A673 (cell line): ENCODE results near the gene CCR4. TPM values are rescaled to one million over a fixed set of nuclear protein-coding genes. Genes with fewer than 3 reads are reported as not detected.

ENCODE experiments used
- BruUV-seq: library from RNA; stranded (reverse); fragments of 400-500 nt; replicated peaks from 2 replicates; lab custom pipeline; 2021; lab: Mats Ljungman, UMichigan
- CTCF ChIA-PET: fragments of 300-600 bp; sonication (Branson Sonifier 250); formaldehyde crosslinking; loops from one replicate; lab custom pipeline; 2022; ENCODE audit warnings: antibody characterized with exemption; lab: Charles Lee
- POLR2A ChIA-PET: fragments of 300-600 bp; sonication (Branson Sonifier 250); formaldehyde crosslinking; loops from one replicate; lab custom pipeline; 2022; ENCODE audit warnings: antibody characterized with exemption; ENCODE audit not compliant: low non-redundant PET; lab: Charles Lee
- DNase-seq: peaks from one replicate; pipeline ENCODE4 v3.0.0-alpha.2; 2015; ENCODE audit warnings: low spot score
- H3K27ac ChIP-seq: fragments of 200-600 bp; sonication (generic); 2 replicates; pipeline ENCODE4 v1.5.1; 2016; ENCODE audit warnings: mixed run types, low read depth, mild to moderate bottlenecking, mixed read lengths, antibody characterized with exemption, low read length; ENCODE audit not compliant: poor library complexity, severe bottlenecking
- H3K27me3 ChIP-seq: fragments of 200-600 bp; sonication (generic); replicated peaks from 2 replicates; pipeline ENCODE4 v1.6.1; 2017; ENCODE audit warnings: mixed run types, low read depth, mild to moderate bottlenecking, mixed read lengths, antibody characterized with exemption, low read length; ENCODE audit not compliant: insufficient read depth, poor library complexity
- H3K36me3 ChIP-seq: fragments of 200-600 bp; sonication (generic); 2 replicates; pipeline ENCODE4 v1.6.1; 2016; ENCODE audit warnings: mixed run types, mild to moderate bottlenecking, mixed read lengths, antibody characterized with exemption, low read length; ENCODE audit not compliant: insufficient read depth, poor library complexity, severe bottlenecking
- H3K4me1 ChIP-seq: fragments of 200-600 bp; sonication (generic); 2 replicates; pipeline ENCODE4 v1.6.1; 2017; ENCODE audit warnings: mixed run types, mild to moderate bottlenecking, mixed read lengths, antibody characterized with exemption, low read length; ENCODE audit not compliant: insufficient read depth, poor library complexity, severe bottlenecking
- H3K4me3 ChIP-seq: fragments of 200-600 bp; sonication (generic); 2 replicates; pipeline ENCODE4 v1.5.1; 2016; ENCODE audit warnings: low read depth, mixed run types, mild to moderate bottlenecking, mixed read lengths, low read length; ENCODE audit not compliant: poor library complexity, severe bottlenecking
- H3K9me3 ChIP-seq: fragments of 200-600 bp; sonication (generic); 2 replicates; pipeline ENCODE4 v1.6.1; 2016; ENCODE audit warnings: mixed run types, low read depth, mild to moderate bottlenecking, mixed read lengths, antibody characterized with exemption, low read length; ENCODE audit not compliant: poor library complexity, severe bottlenecking
- EZH2 ChIP-seq: fragments of 200-600 bp; sonication (generic); IDR thresholded peaks from 2 replicates; pipeline ENCODE4 v1.6.1; 2017; ENCODE audit warnings: borderline replicate concordance, low read depth, mild to moderate bottlenecking, mixed read lengths, antibody characterized with exemption, low read length; ENCODE audit not compliant: poor library complexity, severe bottlenecking
- intact Hi-C: fragments of 100-400 bp; cut with micrococcal nuclease; formaldehyde crosslinking; loops from one replicate; pipeline ENCODE4 v1.10.0; 2022; ENCODE audit not compliant: unreplicated experiment
- total RNA-seq: library from RNA; stranded (reverse); gene quantifications from 2 replicates; pipeline ENCODE4 v1.2.3, GENCODE V29; 2021
- TF ChIP-seq, protein P1 (sequence below): fragments of 300-800, 200-600 bp; sonication (generic); conservative IDR thresholded peaks from 2 replicates; pipeline ENCODE4 v1.5.1; 2017; ENCODE audit warnings: low read depth, mild to moderate bottlenecking, antibody characterized with exemption, low read length, moderate library complexity, mixed read lengths

The CCR4 gene
- total RNA-seq, 1 experiment from 2014 or later = not detected

GRCh38 chr3:33000691-33001385 is 49.4 kb downstream of the CCR4 start:
- peaks cover 4% of the 10 kb centered on the region for H3K36me3 ChIP-seq
- ChIA-PET CTCF (no interaction called here), POLR2A (no interaction called here)
- H3K27ac ChIP-seq = no peak overlapping the region
- TF ChIP-seq EZH2 = no peak
- TF ChIP-seq, protein P1, sequence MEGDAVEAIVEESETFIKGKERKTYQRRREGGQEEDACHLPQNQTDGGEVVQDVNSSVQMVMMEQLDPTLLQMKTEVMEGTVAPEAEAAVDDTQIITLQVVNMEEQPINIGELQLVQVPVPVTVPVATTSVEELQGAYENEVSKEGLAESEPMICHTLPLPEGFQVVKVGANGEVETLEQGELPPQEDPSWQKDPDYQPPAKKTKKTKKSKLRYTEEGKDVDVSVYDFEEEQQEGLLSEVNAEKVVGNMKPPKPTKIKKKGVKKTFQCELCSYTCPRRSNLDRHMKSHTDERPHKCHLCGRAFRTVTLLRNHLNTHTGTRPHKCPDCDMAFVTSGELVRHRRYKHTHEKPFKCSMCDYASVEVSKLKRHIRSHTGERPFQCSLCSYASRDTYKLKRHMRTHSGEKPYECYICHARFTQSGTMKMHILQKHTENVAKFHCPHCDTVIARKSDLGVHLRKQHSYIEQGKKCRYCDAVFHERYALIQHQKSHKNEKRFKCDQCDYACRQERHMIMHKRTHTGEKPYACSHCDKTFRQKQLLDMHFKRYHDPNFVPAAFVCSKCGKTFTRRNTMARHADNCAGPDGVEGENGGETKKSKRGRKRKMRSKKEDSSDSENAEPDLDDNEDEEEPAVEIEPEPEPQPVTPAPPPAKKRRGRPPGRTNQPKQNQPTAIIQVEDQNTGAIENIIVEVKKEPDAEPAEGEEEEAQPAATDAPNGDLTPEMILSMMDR = no peak
- no peak overlapping the region for H3K4me3 ChIP-seq
- no peaks in the 10 kb centered on the region for H3K4me1 ChIP-seq
- H3K27me3 ChIP-seq = no peaks in the 10 kb centered on the region
- no TSS peak for BruUV-seq
- DNase-seq = no peak
- intact Hi-C loops = no loop called here
- no peaks in the 10 kb centered on the region for H3K9me3 ChIP-seq

DNA sequence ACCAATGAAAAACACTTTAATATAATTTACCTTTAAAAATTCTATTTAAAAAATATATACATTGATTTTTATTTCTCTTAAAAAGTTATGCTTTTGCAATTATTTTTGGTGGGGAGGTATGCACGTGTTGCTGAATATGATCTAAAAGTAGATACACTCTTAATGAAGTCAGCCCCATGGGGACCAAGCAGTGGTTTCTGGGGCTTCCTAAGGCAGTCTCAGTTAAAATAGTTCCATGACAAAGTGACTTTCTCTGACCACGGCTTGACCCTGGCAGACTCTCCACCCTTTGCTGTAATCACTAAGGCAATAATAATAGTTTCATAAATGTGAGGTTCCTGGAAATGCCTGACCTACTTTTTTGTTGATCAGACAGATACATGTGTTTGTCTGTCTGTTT is 50.4 kb downstream of the CCR4 start:
- POLR2A ChIA-PET = no interaction called here
- no TSS peak for BruUV-seq

GRCh38 chr3:33003308-33003707 is 51.9 kb downstream of the CCR4 start:
- Histone ChIP-seq H3K9me3 (no peaks in the 10 kb centered on the region), H3K4me1 (no peaks in the 10 kb centered on the region), H3K27ac (no peak overlapping the region), H3K4me3 (no peak overlapping the region), H3K27me3 (no peaks in the 10 kb centered on the region), H3K36me3 (peaks cover 4% of the 10 kb centered on the region)
- POLR2A ChIA-PET = no interaction called here
- CTCF ChIA-PET = no interaction called here
- intact Hi-C loops = no loop called here
- no peak for TF ChIP-seq EZH2
- TF ChIP-seq, protein P1 = no peak
- DNase-seq = no peak
- BruUV-seq = no TSS peak

More for the DNA sequence above, 50.4 kb downstream of the CCR4 start:
- no peak for DNase-seq
- Histone ChIP-seq H3K9me3 (no peaks in the 10 kb centered on the region), H3K27ac (no peak overlapping the region), H3K27me3 (no peaks in the 10 kb centered on the region), H3K4me3 (no peak overlapping the region), H3K4me1 (no peaks in the 10 kb centered on the region), H3K36me3 (peaks cover 4% of the 10 kb centered on the region)
- CTCF ChIA-PET = no interaction called here
- intact Hi-C loops = no loop called here
- TF ChIP-seq, protein P1 = no peak
